Left ventricle myocardium inferior (tissue), 1 donor: ENCODE results near the gene ZNHIT3. TPM values are rescaled to one million over a fixed set of nuclear protein-coding genes. Genes with fewer than 3 reads are reported as not detected.
"Not testable (repeated sequence)": the region's sequence is repeated elsewhere in the genome, so short reads cannot be mapped to it uniquely, and the experiment has no call there.

Experiments
- DNase-seq: peaks from one replicate; pipeline ENCODE4 v3.0.0-alpha.2; 2020
- H3K27ac ChIP-seq: fragments of 200-600 bp; replicated peaks from 2 replicates; pipeline ENCODE4 v1.8.0; 2021
- H3K27me3 ChIP-seq: fragments of 200-600 bp; 2 replicates; pipeline ENCODE4 v1.8.0; 2021; ENCODE audit warnings: low read depth
- H3K36me3 ChIP-seq: fragments of 200-600 bp; 2 replicates; pipeline ENCODE4 v1.8.0; 2021
- H3K4me1 ChIP-seq: fragments of 200-600 bp; 2 replicates; pipeline ENCODE4 v1.8.0; 2021
- H3K4me3 ChIP-seq: fragments of 200-600 bp; 2 replicates; pipeline ENCODE4 v1.8.0; 2021; ENCODE audit warnings: mild to moderate bottlenecking, moderate library complexity
- H3K9me3 ChIP-seq: fragments of 200-600 bp; replicated peaks from 2 replicates; pipeline ENCODE4 v1.8.0; 2021
- CTCF ChIP-seq: fragments of 200-600 bp; IDR thresholded peaks from 2 replicates; pipeline ENCODE4 v1.8.0; 2021; ENCODE audit warnings: antibody characterized with exemption, mild to moderate bottlenecking, borderline replicate concordance
- intact Hi-C: fragments of 100-400 bp; cut with micrococcal nuclease; formaldehyde crosslinking; loops from one replicate; pipeline ENCODE4 v1.11.0; 2022
- total RNA-seq: library from RNA; stranded (reverse); fragmentation: NEBNext Ultra II Directional; extraction: Animal tissue kit (Norgen Biotek cat#: 25700); gene quantifications from one replicate; pipeline ENCODE4 v1.2.1, GENCODE V29; 2021
- donor health status: DM: no; HTN: yes; CAD: no; lungs with severe emphysema.

The ZNHIT3 gene
- total RNA-seq, 1 donor from 2014 or later = 22.9 TPM

GRCh38 chr17:36507266-36507665 lies 20.8 kb downstream of the ZNHIT3 start:
- no peaks in the 10 kb centered on the region for H3K9me3 ChIP-seq
- DNase-seq = no peak
- intact Hi-C loops = no loop called here
- TF ChIP-seq CTCF = no peak
- peaks cover 78% of the 10 kb centered on the region for H3K36me3 ChIP-seq
- no peak overlapping the region for H3K27ac ChIP-seq
- H3K4me3 ChIP-seq = no peak overlapping the region
- no peaks in the 10 kb centered on the region for H3K27me3 ChIP-seq
- H3K4me1 ChIP-seq = peaks cover 22% of the 10 kb centered on the region

GRCh38 chr17:36508439-36508838 lies 22.0 kb downstream of the ZNHIT3 start:
- H3K4me3 ChIP-seq, H3K27me3 ChIP-seq, DNase-seq, H3K9me3 ChIP-seq, intact Hi-C loops, H3K27ac ChIP-seq: not testable (repeated sequence)
- Histone ChIP-seq H3K4me1 (peaks cover 16% of the 10 kb centered on the region), H3K36me3 (peaks cover 74% of the 10 kb centered on the region)

- Histone ChIP-seq H3K27me3 (no peaks in the 10 kb centered on the region), H3K27ac (no peak overlapping the region), H3K36me3 (peaks cover 72% of the 10 kb centered on the region), H3K9me3 (no peaks in the 10 kb centered on the region), H3K4me3 (no peak overlapping the region), H3K4me1 (peaks cover 6% of the 10 kb centered on the region)
- TF ChIP-seq CTCF = no peak
- no peak for DNase-seq
- intact Hi-C loops = no loop called here
Observed at GRCh38 chr17:36509272-36509985, 22.9 kb downstream of the ZNHIT3 start.

GRCh38 chr17:36510636-36511035 lies 24.2 kb downstream of the ZNHIT3 start:
- TF ChIP-seq CTCF = no peak
- intact Hi-C loops = no loop called here
- H3K36me3 ChIP-seq = peaks cover 65% of the 10 kb centered on the region
- no peaks in the 10 kb centered on the region for H3K27me3 ChIP-seq
- H3K4me1 ChIP-seq = peaks cover 9% of the 10 kb centered on the region
- no peak for DNase-seq
- no peak overlapping the region for H3K4me3 ChIP-seq
- no peaks in the 10 kb centered on the region for H3K9me3 ChIP-seq
- H3K27ac ChIP-seq = no peak overlapping the region

- no peak for TF ChIP-seq CTCF
- Histone ChIP-seq H3K36me3 (peaks cover 65% of the 10 kb centered on the region), H3K27me3 (no peaks in the 10 kb centered on the region), H3K27ac (no peak overlapping the region), H3K4me1 (peaks cover 9% of the 10 kb centered on the region), H3K9me3 (no peaks in the 10 kb centered on the region), H3K4me3 (no peak overlapping the region)
- DNase-seq = no peak
- intact Hi-C loops = no loop called here
Observed at GRCh38 chr17:36511216-36511615, 24.7 kb downstream of the ZNHIT3 start.

- H3K4me3 ChIP-seq = no peak overlapping the region
- H3K27ac ChIP-seq = no peak overlapping the region
- no peaks in the 10 kb centered on the region for H3K9me3 ChIP-seq
- no peak for TF ChIP-seq CTCF
- H3K27me3 ChIP-seq = no peaks in the 10 kb centered on the region
- intact Hi-C loops = no loop called here
- H3K36me3 ChIP-seq = peaks cover 51% of the 10 kb centered on the region
- peaks cover 9% of the 10 kb centered on the region for H3K4me1 ChIP-seq
- no peak for DNase-seq
Observed at GRCh38 chr17:36512641-36513040, 26.2 kb downstream of the ZNHIT3 start.
